ENCODE results near the gene LGALS9.

LGALS9 gene

GRCh38 chr17:27602721-27603420, 28.1 kb upstream of the LGALS9 start:
- DNase-seq (ENCODE audit: extremely low read depth in 1 of 2, low read depth in 1 of 2), result peak; percentile 27 to 57

- no peak for DNase-seq (ENCODE audit: extremely low read depth in 1 of 2, low read depth in 1 of 2)
These were observed 27.6 kb upstream of the LGALS9 start for GRCh38 chr17:27603421-27603770.

GRCh38 chr17:27603880-27604794, 26.9 kb upstream of the LGALS9 start:
- DNase-seq (ENCODE audit: extremely low read depth in 1 of 2, low read depth in 1 of 2), result no peak

- DNase-seq (ENCODE audit: extremely low read depth in 1 of 2, low read depth in 1 of 2), result no peak
These were observed 25.6 kb upstream of the LGALS9 start for GRCh38 chr17:27605409-27605808.

GRCh38 chr17:27607521-27608091, 23.4 kb upstream of the LGALS9 start:
- no peak for DNase-seq (ENCODE audit: extremely low read depth in 1 of 2, low read depth in 1 of 2)

GRCh38 chr17:27608328-27609230, 22.4 kb upstream of the LGALS9 start:
- DNase-seq (ENCODE audit: extremely low read depth in 1 of 2, low read depth in 1 of 2), result no peak

GRCh38 chr17:27609611-27610303, 21.2 kb upstream of the LGALS9 start:
- no peak for DNase-seq (ENCODE audit: extremely low read depth in 1 of 2, low read depth in 1 of 2)

- DNase-seq (ENCODE audit: extremely low read depth in 1 of 2, low read depth in 1 of 2), result no peak
These were observed 20.7 kb upstream of the LGALS9 start for GRCh38 chr17:27610304-27610677.

- DNase-seq (ENCODE audit: extremely low read depth in 1 of 2, low read depth in 1 of 2), result no peak
These were observed 18.7 kb upstream of the LGALS9 start for GRCh38 chr17:27612160-27612770.

GRCh38 chr17:27613433-27613832, 17.6 kb upstream of the LGALS9 start:
- DNase-seq (ENCODE audit: extremely low read depth in 1 of 2, low read depth in 1 of 2), result no peak

GRCh38 chr17:27615121-27615520, 15.9 kb upstream of the LGALS9 start:
- DNase-seq (ENCODE audit: extremely low read depth in 1 of 2, low read depth in 1 of 2), result no peak

- no peak for DNase-seq (ENCODE audit: extremely low read depth in 1 of 2, low read depth in 1 of 2)
These were observed 14.6 kb upstream of the LGALS9 start for GRCh38 chr17:27616414-27616813.

- DNase-seq (ENCODE audit: extremely low read depth in 1 of 2, low read depth in 1 of 2), result no peak
These were observed 12.6 kb upstream of the LGALS9 start for GRCh38 chr17:27618417-27618816.

- no peak for DNase-seq (ENCODE audit: extremely low read depth in 1 of 2, low read depth in 1 of 2)
These were observed 10.3 kb upstream of the LGALS9 start for GRCh38 chr17:27620721-27621120.

- DNase-seq (ENCODE audit: extremely low read depth in 1 of 2, low read depth in 1 of 2), result no peak
These were observed 9.5 kb upstream of the LGALS9 start for GRCh38 chr17:27621536-27621935.

- DNase-seq (ENCODE audit: extremely low read depth in 1 of 2, low read depth in 1 of 2), result no peak
These were observed 8.9 kb upstream of the LGALS9 start for GRCh38 chr17:27621942-27622559.

- no peak for DNase-seq (ENCODE audit: extremely low read depth in 1 of 2, low read depth in 1 of 2)
These were observed 8.0 kb upstream of the LGALS9 start for GRCh38 chr17:27622986-27623385.

GRCh38 chr17:27623614-27624013, 7.4 kb upstream of the LGALS9 start:
- no peak for DNase-seq (ENCODE audit: extremely low read depth in 1 of 2, low read depth in 1 of 2)

- no peak for DNase-seq (ENCODE audit: extremely low read depth in 1 of 2, low read depth in 1 of 2)
These were observed 6.4 kb upstream of the LGALS9 start for GRCh38 chr17:27624539-27624938.

Measured in activated CD8-positive, alpha-beta memory T cell treated with anti-CD3 and anti-CD28 coated beads for 1 hour (primary cell).